Upper lobe of left lung (tissue), 6 donors: ENCODE measurements around the gene NPC1. TPM values are rescaled to one million over a fixed set of nuclear protein-coding genes. Genes with fewer than 3 reads are reported as not detected.

ENCODE experiments used
- ATAC-seq, 2 donors: fragments of 200-7000 bp; cut with Tn5 transposase; one replicate each; pipeline ENCODE4 v1.9.1; 2022; ENCODE audit warnings: mild to moderate bottlenecking in 2 of 2, moderate library complexity in 2 of 2; ENCODE audit not compliant: low FRiP score in 2 of 2
- DNase-seq, 2 donors: peaks; one replicate each; pipeline ENCODE4 v3.0.0-alpha.2; 2019 to 2020
- H3K27ac ChIP-seq, 4 donors: fragments of 200-600 bp; sonication (generic); one replicate each; pipeline ENCODE4 v1.5.1; 2016 to 2019
- H3K27me3 ChIP-seq, 4 donors: fragments of 200-600 bp; sonication (generic); one replicate each; pipeline ENCODE4 v1.5.1; 2017 to 2019
- H3K36me3 ChIP-seq, 4 donors: fragments of 200-600 bp; sonication (generic); one replicate each; pipeline ENCODE4 v1.5.1; 2016 to 2019
- H3K4me1 ChIP-seq, 4 donors: fragments of 200-600 bp; sonication (generic); one replicate each; pipeline ENCODE4 v1.5.1; 2018 to 2019
- H3K4me3 ChIP-seq, 4 donors: fragments of 200-600 bp; sonication (generic); one replicate each; pipeline ENCODE4 v1.5.1; 2017 to 2019; ENCODE audit warnings: mild to moderate bottlenecking in 2 of 4, moderate library complexity in 1 of 4
- H3K9me3 ChIP-seq, 4 donors: fragments of 200-600 bp; sonication (generic); one replicate each; pipeline ENCODE4 v1.5.1; 2018 to 2019
- EP300 ChIP-seq, 4 donors: sonication (generic); formaldehyde crosslinking; IDR thresholded peaks; one replicate each; pipeline ENCODE4 v1.5.1; 2017; ENCODE audit warnings: antibody characterized with exemption in 4 of 4, control low read depth in 2 of 4
- POLR2A ChIP-seq, 4 donors: fragments of 450-650 bp; IDR thresholded peaks; one replicate each; pipeline ENCODE4 v1.5.1; 2016 to 2017; ENCODE audit warnings: antibody characterized with exemption in 4 of 4, mild to moderate bottlenecking in 2 of 4
- POLR2AphosphoS5 ChIP-seq, 2 donors: sonication (generic); formaldehyde crosslinking; IDR thresholded peaks; one replicate each; pipeline ENCODE4 v1.5.1; 2017; ENCODE audit warnings: antibody characterized with exemption in 2 of 2
- WGBS, 2 donors: methylation state at CpG; one replicate each; pipeline ENCODE4 v1.1.5; 2017 to 2018; 5-methylcytosine and 5-hydroxymethylcytosine counted together
- total RNA-seq, 6 donors: library from RNA; depleted of rRNA in 4 of 6; stranded (reverse); fragments of >200 nt in 4 of 6; gene quantifications; one replicate each; pipeline versions ENCODE4 v1.1.0 to v1.2.1, GENCODE V29; 2016 to 2021
- TF ChIP-seq, protein P1 (sequence below), 6 experiments: fragments of 450-650 bp in 4 of 6; fragments of 200-600 bp in 2 of 6; sonication (generic) in 2 of 6; IDR thresholded peaks; one replicate each; pipeline ENCODE4 v1.5.1; 2016 to 2019; ENCODE audit warnings: antibody characterized with exemption in 6 of 6
- donor health status: DM: no; HTN: no; CAD: no; lungs with moderate emphysema.
- donor health status: DM: no; HTN: yes; CAD: no; lungs with severe emphysema.

Gene NPC1
- total RNA-seq, 6 donors from 2014 or later: 117 to 437 (median 167) TPM

DNA sequence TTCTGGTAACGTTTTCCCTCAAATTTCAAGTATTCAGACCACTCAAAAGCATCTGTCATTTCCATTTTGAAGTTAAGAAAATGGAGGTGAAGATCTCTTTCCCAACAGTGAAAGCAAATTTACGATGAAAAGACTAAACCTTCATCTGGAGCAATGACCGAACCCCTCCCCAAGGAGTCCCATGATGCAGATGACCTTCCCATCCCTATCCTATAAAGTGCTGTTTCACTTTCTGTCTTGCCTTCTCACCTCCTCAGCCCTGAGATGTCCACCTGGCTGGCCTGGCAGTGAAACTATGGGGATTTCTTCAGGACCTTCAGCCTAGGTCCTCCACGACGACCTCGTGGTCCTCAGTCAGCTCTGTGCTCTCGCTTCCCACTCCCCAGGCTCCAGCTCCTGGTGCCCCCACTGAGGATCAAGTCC is 925 bp upstream of the NPC1 start:
- TF ChIP-seq POLR2A (IDR thresholded peaks at IDR 0.05) (no peak), EP300 (IDR thresholded peaks at IDR 0.05) (no peak), POLR2AphosphoS5 (IDR thresholded peaks at IDR 0.05) (no peak)
- TF ChIP-seq, protein P1, sequence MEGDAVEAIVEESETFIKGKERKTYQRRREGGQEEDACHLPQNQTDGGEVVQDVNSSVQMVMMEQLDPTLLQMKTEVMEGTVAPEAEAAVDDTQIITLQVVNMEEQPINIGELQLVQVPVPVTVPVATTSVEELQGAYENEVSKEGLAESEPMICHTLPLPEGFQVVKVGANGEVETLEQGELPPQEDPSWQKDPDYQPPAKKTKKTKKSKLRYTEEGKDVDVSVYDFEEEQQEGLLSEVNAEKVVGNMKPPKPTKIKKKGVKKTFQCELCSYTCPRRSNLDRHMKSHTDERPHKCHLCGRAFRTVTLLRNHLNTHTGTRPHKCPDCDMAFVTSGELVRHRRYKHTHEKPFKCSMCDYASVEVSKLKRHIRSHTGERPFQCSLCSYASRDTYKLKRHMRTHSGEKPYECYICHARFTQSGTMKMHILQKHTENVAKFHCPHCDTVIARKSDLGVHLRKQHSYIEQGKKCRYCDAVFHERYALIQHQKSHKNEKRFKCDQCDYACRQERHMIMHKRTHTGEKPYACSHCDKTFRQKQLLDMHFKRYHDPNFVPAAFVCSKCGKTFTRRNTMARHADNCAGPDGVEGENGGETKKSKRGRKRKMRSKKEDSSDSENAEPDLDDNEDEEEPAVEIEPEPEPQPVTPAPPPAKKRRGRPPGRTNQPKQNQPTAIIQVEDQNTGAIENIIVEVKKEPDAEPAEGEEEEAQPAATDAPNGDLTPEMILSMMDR (IDR thresholded peaks at IDR 0.05): peak in 1 of 6 experiments; percentile 15
- ATAC-seq (no peak), DNase-seq (no peak)
- Histone ChIP-seq H3K36me3 (peaks cover 0 to 4% (median 0%) of the 10 kb centered on the region in 4 donors), H3K27me3 (no peaks in the 10 kb centered on the region), H3K4me1 (peaks cover 24 to 40% (median 29%) of the 10 kb centered on the region in 4 donors), H3K27ac (peak overlapping the region; percentile 99 to 100 (median 100)), H3K9me3 (no peaks in the 10 kb centered on the region), H3K4me3 (peak overlapping the region in 3 of 4 donors; percentile 58 to 80 (median 68))
- WGBS, 2 donors: 36 to 37% methylated on average over 7 of the region's 7 CpGs

DNA sequence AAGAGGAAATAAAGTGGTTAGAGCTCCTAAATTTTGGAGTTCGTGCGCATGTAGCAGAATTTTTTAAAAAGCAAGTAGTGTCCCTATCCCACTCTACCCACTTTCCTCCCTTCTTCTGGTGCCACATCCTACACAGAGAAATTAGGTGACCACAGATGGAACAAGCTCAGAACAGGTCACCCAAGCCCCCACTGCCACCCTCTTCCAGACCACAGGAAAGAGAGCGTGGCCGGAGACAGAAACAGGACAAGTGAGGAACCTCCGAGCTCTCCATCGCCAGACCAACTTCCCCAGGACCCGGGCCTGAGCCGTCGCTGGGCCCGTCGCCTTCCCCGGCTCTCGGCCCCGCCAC is 433 bp downstream of the NPC1 start:
- Histone ChIP-seq H3K27ac (peak overlapping the region; percentile 99 to 100 (median 100)), H3K9me3 (no peaks in the 10 kb centered on the region), H3K27me3 (no peaks in the 10 kb centered on the region), H3K4me1 (peaks cover 26 to 54% (median 35%) of the 10 kb centered on the region in 4 donors), H3K4me3 (peak overlapping the region; percentile 58 to 99 (median 74)), H3K36me3 (peaks cover 0 to 4% (median 0%) of the 10 kb centered on the region in 4 donors)
- ATAC-seq (no peak), DNase-seq (no peak)
- TF ChIP-seq POLR2A (IDR thresholded peaks at IDR 0.05): no peak
- TF ChIP-seq EP300 (IDR thresholded peaks at IDR 0.05): no peak
- TF ChIP-seq POLR2AphosphoS5 (IDR thresholded peaks at IDR 0.05): no peak
- TF ChIP-seq, protein P1 (IDR thresholded peaks at IDR 0.05): no peak
- WGBS, 2 donors: 2% methylated on average over 6 to 11 of the region's 14 CpGs

DNA sequence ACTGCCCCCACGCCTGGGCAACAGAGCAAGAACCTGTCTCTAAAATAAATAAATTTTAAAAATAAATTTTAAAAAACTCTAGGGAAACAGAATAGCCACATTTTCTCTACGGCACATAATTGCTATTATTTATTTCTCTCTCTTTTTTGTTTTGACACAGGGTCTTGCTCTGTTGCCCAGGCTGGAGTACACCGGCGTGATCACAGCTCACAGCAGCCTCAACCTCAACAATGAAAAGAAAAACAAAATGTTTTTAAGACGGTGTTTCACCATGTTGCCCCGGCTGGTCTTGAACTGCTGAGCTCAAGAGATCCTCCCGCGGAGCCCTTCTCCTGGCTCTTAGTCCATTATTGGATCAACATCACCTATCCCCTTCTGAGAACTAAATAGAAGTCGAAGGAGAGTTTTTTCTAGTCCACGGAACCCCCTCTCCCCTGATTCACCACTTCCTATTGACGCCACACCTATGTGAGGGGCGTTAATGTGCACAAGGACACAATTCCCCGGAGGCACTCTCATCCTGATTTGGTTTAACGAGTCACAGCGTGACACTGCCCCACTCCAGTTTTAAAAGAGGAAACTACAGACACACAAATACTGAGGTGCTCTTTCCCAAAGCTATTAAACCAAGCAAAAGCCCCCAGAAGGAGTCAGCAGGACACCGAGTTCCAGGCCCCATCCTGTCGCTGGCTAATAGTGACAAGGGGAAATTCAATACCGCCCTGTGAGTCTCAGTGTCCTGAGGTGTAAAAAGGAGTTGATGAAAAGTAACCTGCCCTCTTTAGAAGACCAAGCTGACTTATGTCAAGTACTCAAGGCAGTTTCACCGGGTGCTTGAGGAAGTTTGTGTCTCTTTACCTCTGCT is 1.1 kb downstream of the NPC1 start:
- Histone ChIP-seq H3K27ac (peak overlapping the region; percentile 99 to 100 (median 100)), H3K4me3 (peak overlapping the region; percentile 58 to 99 (median 74)), H3K9me3 (no peaks in the 10 kb centered on the region), H3K27me3 (no peaks in the 10 kb centered on the region), H3K4me1 (peaks cover 29 to 60% (median 42%) of the 10 kb centered on the region in 4 donors), H3K36me3 (peaks cover 0 to 4% (median 0%) of the 10 kb centered on the region in 4 donors)
- 25 to 36% methylated on average over 19 of the region's 19 CpGs for WGBS, 2 donors
- peak in 1 of 2 donors; percentile 44 for DNase-seq
- no peak for ATAC-seq
- TF ChIP-seq POLR2AphosphoS5 (IDR thresholded peaks at IDR 0.05) (peak in 1 of 2 donors; percentile 29), EP300 (IDR thresholded peaks at IDR 0.05) (no peak), POLR2A (IDR thresholded peaks at IDR 0.05) (peak in 2 of 4 donors; percentile 24 to 27)
- TF ChIP-seq, protein P1 (IDR thresholded peaks at IDR 0.05): no peak

DNA sequence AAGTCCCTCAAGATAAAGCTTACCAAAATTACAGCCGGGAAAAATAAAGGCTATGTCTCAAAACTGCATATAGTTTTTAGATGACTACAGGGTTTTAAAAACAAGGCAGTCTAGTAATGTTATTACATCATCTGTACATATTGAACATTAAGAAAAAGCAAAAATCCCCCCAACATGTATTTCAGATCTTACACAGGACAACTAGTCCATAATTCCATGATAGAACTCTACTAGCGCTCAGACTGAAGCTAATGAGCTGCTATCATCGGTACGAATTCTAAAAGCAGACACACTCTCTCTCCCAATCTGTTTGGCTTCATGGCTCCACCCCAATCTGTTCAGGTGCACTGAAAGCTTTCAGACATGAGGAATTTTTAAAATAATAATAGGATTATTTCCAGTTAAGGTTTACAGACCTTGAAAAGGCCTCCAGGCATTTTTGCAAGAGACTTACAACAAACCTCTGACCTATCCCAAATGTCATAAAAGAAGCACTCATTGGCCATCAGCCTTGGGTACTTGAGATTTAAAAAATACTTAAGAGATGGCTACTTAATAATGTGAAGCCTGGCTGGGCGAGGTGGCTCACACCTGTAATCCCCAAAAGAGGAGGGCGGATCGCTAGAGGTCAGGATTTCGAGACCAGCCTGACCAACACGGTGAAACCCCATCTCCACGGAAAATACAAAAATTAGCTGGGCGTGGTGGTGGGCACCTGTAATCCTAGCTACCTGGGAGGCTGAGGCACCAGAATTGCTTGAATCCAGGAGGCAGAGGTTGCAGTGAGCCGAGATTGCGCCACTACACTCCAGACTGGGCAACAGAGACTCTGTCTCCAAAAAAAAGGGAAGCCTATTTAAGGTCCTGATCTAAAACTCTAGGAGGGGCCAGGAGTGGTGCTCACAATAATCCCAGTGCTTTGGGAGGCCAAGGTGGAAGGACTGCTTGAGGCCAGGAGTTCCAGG is 2.0 kb downstream of the NPC1 start:
- peak overlapping the region in 3 of 4 donors; percentile 58 to 80 (median 68) for H3K4me3 ChIP-seq
- ATAC-seq (no peak), DNase-seq (peak in 1 of 2 donors; percentile 51)
- peaks cover 0 to 4% (median 0%) of the 10 kb centered on the region in 4 donors for H3K36me3 ChIP-seq
- H3K27me3 ChIP-seq: no peaks in the 10 kb centered on the region
- no peaks in the 10 kb centered on the region for H3K9me3 ChIP-seq
- TF ChIP-seq, protein P1 (IDR thresholded peaks at IDR 0.05): no peak
- peak in 1 of 4 donors; percentile 55 for TF ChIP-seq POLR2A (IDR thresholded peaks at IDR 0.05)
- WGBS, 2 donors: 66 to 85% methylated on average over 13 of the region's 13 CpGs
- peak overlapping the region; percentile 99 to 100 (median 100) for H3K27ac ChIP-seq
- peaks cover 29 to 70% (median 50%) of the 10 kb centered on the region in 4 donors for H3K4me1 ChIP-seq
